Measurements from ENCODE around the gene OSM.

GRCh38 chr22:30274437-30274812 is 7.8 kb upstream of the OSM start:
- TF ChIP-seq CTCF (IDR thresholded peaks at IDR 0.05; ENCODE audit: extremely low read depth in 1 of 2, insufficient read depth in 1 of 2, low read depth in 1 of 2, low read length in 2 of 2) (no peak), FOS (IDR thresholded peaks at IDR 0.05; ENCODE audit: borderline replicate concordance, insufficient read depth, low read length) (no peak), POLR2A (IDR thresholded peaks at IDR 0.05; ENCODE audit: low read depth, low read length) (no peak), EZH2 (IDR thresholded peaks at IDR 0.05; ENCODE audit: borderline replicate concordance, low read depth, low read length, severe bottlenecking) (no peak), JUN (IDR thresholded peaks at IDR 0.05; ENCODE audit: borderline replicate concordance, insufficient read depth, insufficient read length, low read depth) (no peak)

Measured in endothelial cell of umbilical vein (primary cell).